K562 (cell line): ENCODE measurements around the gene SLC5A4. TPM values are rescaled to one million over a fixed set of nuclear protein-coding genes. Genes with fewer than 3 reads are reported as not detected.

ENCODE experiments used
- ATAC-seq: fragments of 200-7000 bp; cut with Tn5 transposase; 3 replicates; pipeline ENCODE4 v1.9.1; 2020; ENCODE audit warnings: moderate library complexity
- BruUV-seq: library from RNA; stranded (reverse); fragments of 400-500 nt; replicated peaks from 2 replicates; lab custom pipeline; 2021; lab: Mats Ljungman, UMichigan
- CTCF ChIA-PET: fragments of 300-600 bp; formaldehyde crosslinking; extraction: SDS; loops from one replicate; lab custom pipeline; 2021; ENCODE audit warnings: low intra/inter-chr PET ratio; lab: Yijun Ruan, JAX
- POLR2A ChIA-PET: fragments of 300-600, 350-650 bp; sonication (Branson Sonifier 250); formaldehyde crosslinking; extraction: SDS; loops from one replicate; lab custom pipeline; 2021; ENCODE audit warnings: antibody characterized with exemption, inconsistent platforms; lab: Yijun Ruan, JAX
- DNase-seq, 4 experiments: peaks; one replicate each; pipeline versions ENCODE4 v3.0.0 to v3.0.0-alpha.2; 2011 to 2018; ENCODE audit warnings: low spot score in 3 of 4, mixed read lengths in 3 of 4; ENCODE audit errors: extremely low read depth in 1 of 4
- FAIRE-seq: peaks from 2 replicates; lab custom pipeline; 2011; peaks lifted over from hg19 to GRCh38; lab: Jason Lieb, UNC
- H2AFZ ChIP-seq: 2 replicates; pipeline ENCODE4 v1.6.0; 2011; ENCODE audit warnings: low read depth, low read length, control low read depth, inconsistent platforms
- H3K27ac ChIP-seq: fragments of 200-600 bp; 3 replicates; pipeline ENCODE4 v1.8.0; 2011; ENCODE audit warnings: low read depth, mild to moderate bottlenecking, control low read depth, inconsistent platforms, low read length, moderate library complexity, mixed read lengths; ENCODE audit errors: extremely low read depth
- H3K27me3 ChIP-seq, 2 experiments: fragments of 300-600 bp in 1 of 2; 2 replicates in 1 of 2; 3 replicates in 1 of 2; pipeline versions ENCODE4 v1.6.0 to v1.8.0; 2011; ENCODE audit warnings: inconsistent platforms in 2 of 2, low read length in 2 of 2, mild to moderate bottlenecking in 1 of 2, mixed read lengths in 1 of 2, moderate library complexity in 1 of 2; ENCODE audit not compliant: control insufficient read depth in 2 of 2, insufficient read depth in 2 of 2
- H3K36me3 ChIP-seq: fragments of 300-600 bp; 3 replicates; pipeline ENCODE4 v1.8.0; 2011; ENCODE audit warnings: mild to moderate bottlenecking, low read length, inconsistent platforms; ENCODE audit not compliant: control insufficient read depth, insufficient read depth
- H3K4me1 ChIP-seq, 2 experiments: fragments of 200-600 bp in 1 of 2; replicated peaks in 1 of 2; 2 replicates in 1 of 2; 3 replicates in 1 of 2; pipeline versions ENCODE4 v1.5.1 to v1.8.0; 2011; ENCODE audit warnings: inconsistent platforms in 2 of 2, low read length in 2 of 2, mild to moderate bottlenecking in 1 of 2, mixed read lengths in 1 of 2, moderate library complexity in 1 of 2; ENCODE audit not compliant: control insufficient read depth in 2 of 2, insufficient read depth in 2 of 2
- H3K4me2 ChIP-seq: 2 replicates; pipeline ENCODE4 v1.6.1; 2011; ENCODE audit warnings: low read length, control low read depth, inconsistent platforms, mixed read lengths; ENCODE audit not compliant: insufficient read depth
- H3K4me3 ChIP-seq: fragments of 200-600 bp; sonication (generic), shearing (Covaris generic); 2 replicates; pipeline ENCODE4 v1.5.1; 2016; ENCODE audit warnings: control low read depth, inconsistent platforms
- H3K79me2 ChIP-seq: fragments of 200-600 bp; 3 replicates; pipeline ENCODE4 v1.8.0; 2011; ENCODE audit warnings: low read length, inconsistent platforms; ENCODE audit not compliant: control insufficient read depth, insufficient read depth
- H3K9ac ChIP-seq, 2 experiments: 2 replicates each; pipeline versions ENCODE4 v1.6.0 to v1.6.1; 2011; ENCODE audit warnings: low read depth in 2 of 2, low read length in 2 of 2, control low read depth in 1 of 2, inconsistent platforms in 1 of 2, mild to moderate bottlenecking in 1 of 2, mixed read lengths in 1 of 2; ENCODE audit not compliant: insufficient read depth in 1 of 2
- H3K9me1 ChIP-seq: one replicate; pipeline ENCODE4 v1.6.0; 2011; ENCODE audit warnings: inconsistent platforms, mild to moderate bottlenecking, low read length, moderate library complexity; ENCODE audit not compliant: control insufficient read depth, insufficient read depth
- H3K9me3 ChIP-seq: replicated peaks from 2 replicates; pipeline ENCODE4 v1.5.1; 2011; ENCODE audit warnings: low read depth, low read length, inconsistent platforms; ENCODE audit not compliant: control insufficient read depth, insufficient read depth
- H4K20me1 ChIP-seq: replicated peaks from 2 replicates; pipeline ENCODE4 v1.6.1; 2011; ENCODE audit warnings: low read length, inconsistent platforms, mixed read lengths; ENCODE audit not compliant: control insufficient read depth, insufficient read depth
- ARNT ChIP-seq, 2 experiments: fragments of 450-650 bp; IDR thresholded peaks; 2 replicates each; pipeline ENCODE4 v1.6.1; 2016; ENCODE audit warnings: mild to moderate bottlenecking in 1 of 2
- CBFA2T2 ChIP-seq: fragments of 450-650 bp; conservative IDR thresholded peaks from 2 replicates; pipeline ENCODE4 v1.6.1; 2017; ENCODE audit warnings: mild to moderate bottlenecking
- HNRNPUL1 ChIP-seq: fragments of 200-400 bp; formaldehyde crosslinking; IDR thresholded peaks from 2 replicates; pipeline ENCODE4 v1.6.1; 2017; ENCODE audit warnings: low read length
- JUNB ChIP-seq: fragments of 450-650 bp; formaldehyde crosslinking; conservative IDR thresholded peaks from 2 replicates; pipeline ENCODE4 v1.4.0; 2020; ENCODE audit warnings: mild to moderate bottlenecking
- ZNF217 ChIP-seq: sonication (generic); formaldehyde crosslinking; IDR thresholded peaks from 2 replicates; pipeline ENCODE4 v1.8.0; 2022; ENCODE audit warnings: mild to moderate bottlenecking, missing genetic modification reagents
- WGBS: fragments of 100-300 bp; shearing (Covaris generic); methylation state at CpG from one replicate; pipeline ENCODE4 v1.1.6; 2016; ENCODE audit warnings: low coverage, mixed read lengths; ENCODE audit not compliant: insufficient coverage; ENCODE audit errors: missing lambda C conversion rate; 5-methylcytosine and 5-hydroxymethylcytosine counted together
- in situ Hi-C: fragments of 300-500 bp; cut with MboI; formaldehyde crosslinking; loops from 4 replicates; pipeline ENCODE4 v1.15.0; 2018; ENCODE audit warnings: inconsistent platforms, mixed read lengths
- intact Hi-C: fragments of 100-400 bp; cut with micrococcal nuclease; formaldehyde crosslinking; loops from 2 replicates; pipeline ENCODE4 v1.14.2; 2022
- polyA plus RNA-seq, 8 experiments: library from polyadenylated mRNA; depleted of rRNA in 4 of 8; stranded (reverse) in 5 of 8; unstranded in 3 of 8; fragments of >200 nt; fragmentation: Nextera tagmentation in 2 of 8; fragmentation: Illumina TruSeq in 1 of 8; extraction: Ambion mirVana in 2 of 8; extraction: Trizol in 1 of 8; gene quantifications; 2 replicates each; pipeline versions ENCODE4 v1.2.1 to v1.2.3, GENCODE V29; 2011 to 2014; ENCODE audit warnings: inconsistent platforms in 1 of 8, missing spikeins in 1 of 8
- total RNA-seq, 7 experiments: library from RNA; depleted of rRNA in 6 of 7; stranded (reverse); fragments of >200 nt in 6 of 7; fragmentation: Illumina TruSeq in 2 of 7; extraction: Trizol in 2 of 7; gene quantifications; 2 replicates each; pipeline versions ENCODE4 v1.2.1 to v1.2.3, GENCODE V29; 2011 to 2021; ENCODE audit warnings: low replicate concordance in 1 of 7
- TF ChIP-seq, protein P1 (sequence below): fragments of 150-350 bp; IDR thresholded peaks from 2 replicates; pipeline ENCODE4 v1.6.1; 2014; ENCODE audit warnings: low read depth, mild to moderate bottlenecking, low read length, borderline replicate concordance

SLC5A4 gene
- total and polyA plus RNA-seq, 9 of the 15 experiments (the other 6 are each of a cell fraction or from before 2014, with no cell fraction given), result not detected

DNA sequence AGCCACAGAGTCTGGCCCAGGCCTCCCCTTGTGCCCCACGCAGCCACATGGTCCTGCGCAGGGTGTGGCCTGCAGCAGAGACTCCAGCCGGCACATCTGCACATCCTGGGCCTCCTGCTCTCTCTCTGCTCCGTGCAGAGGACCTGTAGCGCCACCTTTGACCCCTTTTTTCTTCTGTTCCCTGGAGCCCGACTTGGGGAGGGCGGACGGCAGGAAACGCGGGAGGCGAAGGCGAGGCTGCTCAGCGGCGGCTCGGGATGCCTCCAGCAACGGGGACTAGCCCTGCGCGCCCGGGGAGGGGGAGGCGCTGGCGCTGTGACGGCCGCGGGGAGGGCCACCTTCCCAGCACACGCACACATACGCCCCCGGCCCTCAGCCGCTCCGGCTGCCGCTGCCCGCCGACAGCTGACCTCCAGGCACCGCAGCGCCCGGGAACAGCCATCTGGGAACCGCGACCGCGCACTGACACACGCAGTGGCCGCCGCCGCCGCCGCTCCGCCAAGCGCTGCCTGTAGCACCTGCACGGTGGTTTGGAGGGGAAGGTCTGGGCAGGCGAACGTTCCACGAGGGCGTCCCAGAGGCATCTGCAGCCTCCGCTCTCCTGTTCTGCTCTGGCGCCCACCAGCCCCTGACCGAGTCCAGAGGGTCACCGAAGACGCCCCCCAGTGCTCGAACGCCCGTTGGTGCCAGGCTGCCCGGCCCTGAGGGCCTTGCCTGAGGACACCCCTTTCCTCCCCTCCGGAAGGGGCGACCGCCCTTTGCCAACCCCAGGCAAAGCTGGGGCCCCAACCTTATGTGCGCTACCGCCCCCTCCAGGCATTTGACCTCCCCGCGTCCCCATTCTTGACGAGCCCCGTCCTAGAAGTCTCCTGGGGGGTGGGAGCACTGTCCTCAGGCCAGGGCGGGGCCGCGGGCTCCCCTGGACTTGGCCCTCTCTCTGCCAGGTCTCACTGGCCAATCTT is 79.2 kb downstream of the SLC5A4 start:
- H3K9me1 ChIP-seq, result no peaks in the 10 kb centered on the region
- no peaks in the 10 kb centered on the region for H3K4me1 ChIP-seq
- no peak overlapping the region for H2AFZ ChIP-seq
- CTCF ChIA-PET, result no interaction called here
- H3K27me3 ChIP-seq, result peaks cover 7 to 30% of the 10 kb centered on the region in 2 experiments; a peak in 4 of 5 replicates
- no peak overlapping the region for H3K27ac ChIP-seq
- BruUV-seq, result no TSS peak
- ATAC-seq (no peak), FAIRE-seq (no peak)
- H3K4me2 ChIP-seq, result no peak overlapping the region
- no peaks in the 10 kb centered on the region for H3K79me2 ChIP-seq
- in situ Hi-C loops, result no loop called here
- POLR2A ChIA-PET, result no interaction called here
- H3K4me3 ChIP-seq, result no peak overlapping the region
- TF ChIP-seq, protein P1, sequence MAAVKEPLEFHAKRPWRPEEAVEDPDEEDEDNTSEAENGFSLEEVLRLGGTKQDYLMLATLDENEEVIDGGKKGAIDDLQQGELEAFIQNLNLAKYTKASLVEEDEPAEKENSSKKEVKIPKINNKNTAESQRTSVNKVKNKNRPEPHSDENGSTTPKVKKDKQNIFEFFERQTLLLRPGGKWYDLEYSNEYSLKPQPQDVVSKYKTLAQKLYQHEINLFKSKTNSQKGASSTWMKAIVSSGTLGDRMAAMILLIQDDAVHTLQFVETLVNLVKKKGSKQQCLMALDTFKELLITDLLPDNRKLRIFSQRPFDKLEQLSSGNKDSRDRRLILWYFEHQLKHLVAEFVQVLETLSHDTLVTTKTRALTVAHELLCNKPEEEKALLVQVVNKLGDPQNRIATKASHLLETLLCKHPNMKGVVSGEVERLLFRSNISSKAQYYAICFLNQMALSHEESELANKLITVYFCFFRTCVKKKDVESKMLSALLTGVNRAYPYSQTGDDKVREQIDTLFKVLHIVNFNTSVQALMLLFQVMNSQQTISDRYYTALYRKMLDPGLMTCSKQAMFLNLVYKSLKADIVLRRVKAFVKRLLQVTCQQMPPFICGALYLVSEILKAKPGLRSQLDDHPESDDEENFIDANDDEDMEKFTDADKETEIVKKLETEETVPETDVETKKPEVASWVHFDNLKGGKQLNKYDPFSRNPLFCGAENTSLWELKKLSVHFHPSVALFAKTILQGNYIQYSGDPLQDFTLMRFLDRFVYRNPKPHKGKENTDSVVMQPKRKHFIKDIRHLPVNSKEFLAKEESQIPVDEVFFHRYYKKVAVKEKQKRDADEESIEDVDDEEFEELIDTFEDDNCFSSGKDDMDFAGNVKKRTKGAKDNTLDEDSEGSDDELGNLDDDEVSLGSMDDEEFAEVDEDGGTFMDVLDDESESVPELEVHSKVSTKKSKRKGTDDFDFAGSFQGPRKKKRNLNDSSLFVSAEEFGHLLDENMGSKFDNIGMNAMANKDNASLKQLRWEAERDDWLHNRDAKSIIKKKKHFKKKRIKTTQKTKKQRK, result no peak
- TF ChIP-seq CBFA2T2 (no peak), JUNB (no peak), HNRNPUL1 (no peak), ZNF217 (CRISPR knock-in tag) (no peak), ARNT (IDR thresholded peaks at IDR 0.05) (no peak)
- TF ChIP-seq, all 486 proteins: peak for 0
- WGBS, result 11% methylated on average over 9 of the region's 73 CpGs
- intact Hi-C loops, result no loop called here
- Histone ChIP-seq H3K36me3 (no peaks in the 10 kb centered on the region), H4K20me1 (no peaks in the 10 kb centered on the region), H3K9me3 (no peaks in the 10 kb centered on the region), H3K9ac (no peak overlapping the region)
- DNase-seq, result no peak
